ENCODE data around the gene SRD5A3. TPM values are rescaled to one million over a fixed set of nuclear protein-coding genes. Genes with fewer than 3 reads are reported as not detected.

Gene SRD5A3
- total and polyA plus RNA-seq, 9 of the 15 experiments (the other 6 are each of a cell fraction or from before 2014, with no cell fraction given): 2.5 to 37.0 (median 13.3) TPM

DNA sequence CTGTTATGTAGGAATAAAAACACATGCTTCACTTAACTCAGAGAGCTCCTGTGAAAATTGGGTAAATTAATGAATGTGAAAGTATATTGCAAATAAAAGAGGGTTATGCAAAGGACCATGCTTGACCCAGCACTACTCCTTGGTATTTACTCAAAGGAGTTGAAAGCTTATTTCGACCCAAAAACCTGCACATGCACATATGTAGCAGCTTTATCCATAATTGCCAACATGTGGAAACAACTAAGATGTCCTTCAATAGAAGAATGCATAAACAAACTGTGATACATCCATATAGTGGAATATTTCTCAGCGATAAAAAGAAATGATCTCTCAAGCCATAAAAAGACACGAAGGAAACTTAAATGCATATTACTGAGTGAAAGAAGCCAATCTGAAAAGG lies 41.7 kb upstream of the SRD5A3 start (continued):
- TF ChIP-seq, protein P1, sequence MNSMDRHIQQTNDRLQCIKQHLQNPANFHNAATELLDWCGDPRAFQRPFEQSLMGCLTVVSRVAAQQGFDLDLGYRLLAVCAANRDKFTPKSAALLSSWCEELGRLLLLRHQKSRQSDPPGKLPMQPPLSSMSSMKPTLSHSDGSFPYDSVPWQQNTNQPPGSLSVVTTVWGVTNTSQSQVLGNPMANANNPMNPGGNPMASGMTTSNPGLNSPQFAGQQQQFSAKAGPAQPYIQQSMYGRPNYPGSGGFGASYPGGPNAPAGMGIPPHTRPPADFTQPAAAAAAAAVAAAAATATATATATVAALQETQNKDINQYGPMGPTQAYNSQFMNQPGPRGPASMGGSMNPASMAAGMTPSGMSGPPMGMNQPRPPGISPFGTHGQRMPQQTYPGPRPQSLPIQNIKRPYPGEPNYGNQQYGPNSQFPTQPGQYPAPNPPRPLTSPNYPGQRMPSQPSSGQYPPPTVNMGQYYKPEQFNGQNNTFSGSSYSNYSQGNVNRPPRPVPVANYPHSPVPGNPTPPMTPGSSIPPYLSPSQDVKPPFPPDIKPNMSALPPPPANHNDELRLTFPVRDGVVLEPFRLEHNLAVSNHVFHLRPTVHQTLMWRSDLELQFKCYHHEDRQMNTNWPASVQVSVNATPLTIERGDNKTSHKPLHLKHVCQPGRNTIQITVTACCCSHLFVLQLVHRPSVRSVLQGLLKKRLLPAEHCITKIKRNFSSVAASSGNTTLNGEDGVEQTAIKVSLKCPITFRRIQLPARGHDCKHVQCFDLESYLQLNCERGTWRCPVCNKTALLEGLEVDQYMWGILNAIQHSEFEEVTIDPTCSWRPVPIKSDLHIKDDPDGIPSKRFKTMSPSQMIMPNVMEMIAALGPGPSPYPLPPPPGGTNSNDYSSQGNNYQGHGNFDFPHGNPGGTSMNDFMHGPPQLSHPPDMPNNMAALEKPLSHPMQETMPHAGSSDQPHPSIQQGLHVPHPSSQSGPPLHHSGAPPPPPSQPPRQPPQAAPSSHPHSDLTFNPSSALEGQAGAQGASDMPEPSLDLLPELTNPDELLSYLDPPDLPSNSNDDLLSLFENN (IDR thresholded peaks at IDR 0.05; ENCODE audit: low read depth in 2 of 2, low read length in 2 of 2): no peak
- TF ChIP-seq KAT8 (IDR thresholded peaks at IDR 0.05; ENCODE audit: low read depth): no peak

DNA sequence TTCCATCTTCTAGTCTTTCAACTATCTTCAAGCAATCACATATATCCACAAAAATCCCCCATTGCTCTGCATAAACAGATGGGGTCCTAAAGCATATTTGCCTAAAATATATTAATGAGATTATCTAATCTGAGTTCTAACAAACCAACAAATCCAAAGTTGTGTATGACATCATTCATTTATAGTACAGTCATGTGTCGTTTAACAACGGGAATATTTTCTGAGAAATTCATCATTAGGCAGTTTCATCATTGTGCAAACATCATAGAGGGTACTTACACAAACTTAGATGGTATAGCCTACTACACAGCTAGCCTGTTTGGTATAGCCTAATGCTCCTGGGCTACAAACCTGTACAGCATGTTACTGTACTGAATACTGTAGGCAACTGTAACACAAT lies 38.0 kb upstream of the SRD5A3 start:
- TF ChIP-seq, protein P2, sequence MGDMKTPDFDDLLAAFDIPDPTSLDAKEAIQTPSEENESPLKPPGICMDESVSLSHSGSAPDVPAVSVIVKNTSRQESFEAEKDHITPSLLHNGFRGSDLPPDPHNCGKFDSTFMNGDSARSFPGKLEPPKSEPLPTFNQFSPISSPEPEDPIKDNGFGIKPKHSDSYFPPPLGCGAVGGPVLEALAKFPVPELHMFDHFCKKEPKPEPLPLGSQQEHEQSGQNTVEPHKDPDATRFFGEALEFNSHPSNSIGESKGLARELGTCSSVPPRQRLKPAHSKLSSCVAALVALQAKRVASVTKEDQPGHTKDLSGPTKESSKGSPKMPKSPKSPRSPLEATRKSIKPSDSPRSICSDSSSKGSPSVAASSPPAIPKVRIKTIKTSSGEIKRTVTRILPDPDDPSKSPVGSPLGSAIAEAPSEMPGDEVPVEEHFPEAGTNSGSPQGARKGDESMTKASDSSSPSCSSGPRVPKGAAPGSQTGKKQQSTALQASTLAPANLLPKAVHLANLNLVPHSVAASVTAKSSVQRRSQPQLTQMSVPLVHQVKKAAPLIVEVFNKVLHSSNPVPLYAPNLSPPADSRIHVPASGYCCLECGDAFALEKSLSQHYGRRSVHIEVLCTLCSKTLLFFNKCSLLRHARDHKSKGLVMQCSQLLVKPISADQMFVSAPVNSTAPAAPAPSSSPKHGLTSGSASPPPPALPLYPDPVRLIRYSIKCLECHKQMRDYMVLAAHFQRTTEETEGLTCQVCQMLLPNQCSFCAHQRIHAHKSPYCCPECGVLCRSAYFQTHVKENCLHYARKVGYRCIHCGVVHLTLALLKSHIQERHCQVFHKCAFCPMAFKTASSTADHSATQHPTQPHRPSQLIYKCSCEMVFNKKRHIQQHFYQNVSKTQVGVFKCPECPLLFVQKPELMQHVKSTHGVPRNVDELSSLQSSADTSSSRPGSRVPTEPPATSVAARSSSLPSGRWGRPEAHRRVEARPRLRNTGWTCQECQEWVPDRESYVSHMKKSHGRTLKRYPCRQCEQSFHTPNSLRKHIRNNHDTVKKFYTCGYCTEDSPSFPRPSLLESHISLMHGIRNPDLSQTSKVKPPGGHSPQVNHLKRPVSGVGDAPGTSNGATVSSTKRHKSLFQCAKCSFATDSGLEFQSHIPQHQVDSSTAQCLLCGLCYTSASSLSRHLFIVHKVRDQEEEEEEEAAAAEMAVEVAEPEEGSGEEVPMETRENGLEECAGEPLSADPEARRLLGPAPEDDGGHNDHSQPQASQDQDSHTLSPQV (IDR thresholded peaks at IDR 0.05): no peak
- TF ChIP-seq, protein P3, sequence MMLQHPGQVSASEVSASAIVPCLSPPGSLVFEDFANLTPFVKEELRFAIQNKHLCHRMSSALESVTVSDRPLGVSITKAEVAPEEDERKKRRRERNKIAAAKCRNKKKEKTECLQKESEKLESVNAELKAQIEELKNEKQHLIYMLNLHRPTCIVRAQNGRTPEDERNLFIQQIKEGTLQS (IDR thresholded peaks at IDR 0.05): peak; percentile 46
- TF ChIP-seq, protein P3 (CRISPR knock-in tag; conservative IDR thresholded peaks at IDR 0.05): no peak
- peak; percentile 36; the same call in 1 of the 2 replicates for TF ChIP-seq ATF7 (IDR thresholded peaks at IDR 0.05)
- CTCF ChIA-PET (ENCODE audit: low intra/inter-chr PET ratio): no interaction called here

More for the DNA sequence above, 38.0 kb upstream of the SRD5A3 start:
- Histone ChIP-seq H2AFZ (ENCODE audit: low read depth, low read length) (no peak overlapping the region), H3K36me3 (ENCODE audit: control insufficient read depth, insufficient read depth, low read length) (no peaks in the 10 kb centered on the region), H3K9me1 (ENCODE audit: control insufficient read depth, insufficient read depth, low read length) (no peaks in the 10 kb centered on the region), H3K4me3 (no peak overlapping the region), H3K27me3 (ENCODE audit: control insufficient read depth in 2 of 2, insufficient read depth in 2 of 2, low read length in 2 of 2) (no peaks in the 10 kb centered on the region), H3K4me2 (ENCODE audit: insufficient read depth, low read length) (no peak overlapping the region), H3K79me2 (ENCODE audit: control insufficient read depth, insufficient read depth, low read length) (no peaks in the 10 kb centered on the region), H3K9me3 (replicated peaks; ENCODE audit: control insufficient read depth, insufficient read depth, low read depth, low read length) (no peaks in the 10 kb centered on the region), H3K4me1 (replicated peaks in 1 of 2; ENCODE audit: control insufficient read depth in 2 of 2, insufficient read depth in 2 of 2, low read length in 2 of 2) (peaks cover 0 to 12% of the 10 kb centered on the region in 2 experiments; a peak in 2 of 5 replicates), H3K9ac (ENCODE audit: insufficient read depth in 1 of 2, low read depth in 2 of 2, low read length in 2 of 2) (no peak overlapping the region), H3K27ac (ENCODE audit: extremely low read depth, low read depth, low read length) (no peak overlapping the region), H4K20me1 (replicated peaks; ENCODE audit: control insufficient read depth, insufficient read depth, low read length) (no peaks in the 10 kb centered on the region)
- in situ Hi-C loops (cut with MboI) (loop anchor here (25.0 kb wide), 1 partner anchor 996 kb away; no protein-coding TSS in a partner anchor), intact Hi-C loops (cut with micrococcal nuclease) (no loop called here)
- BruUV-seq (replicated peaks): no TSS peak
- POLR2A ChIA-PET: no interaction called here
- DNase-seq (ENCODE audit: extremely low read depth in 1 of 4, low spot score in 3 of 4) (no peak), ATAC-seq (no peak), FAIRE-seq (no peak)
- WGBS (ENCODE audit: insufficient coverage, low coverage, missing lambda C conversion rate): 4% methylated on average over 2 of the region's 2 CpGs
